Ishikawa (cell line): ENCODE data around the gene PTPRD.

Source experiments
- CEBPB ChIP-seq: IDR thresholded peaks from 2 replicates; pipeline ENCODE4 v1.6.1; 2012
- CREB1 ChIP-seq: IDR thresholded peaks from 2 replicates; pipeline ENCODE4 v1.6.1; 2012; ENCODE audit warnings: low read depth
- EGR1 ChIP-seq: IDR thresholded peaks from 2 replicates; pipeline ENCODE4 v1.6.1; 2012
- EP300 ChIP-seq: IDR thresholded peaks from 2 replicates; pipeline ENCODE4 v1.6.1; 2012; ENCODE audit warnings: borderline replicate concordance
- FOXM1 ChIP-seq: IDR thresholded peaks from 2 replicates; pipeline ENCODE4 v1.6.1; 2012; ENCODE audit warnings: low read depth, borderline replicate concordance
- MAX ChIP-seq: IDR thresholded peaks from 2 replicates; pipeline ENCODE4 v1.6.1; 2012
- NFIC ChIP-seq: IDR thresholded peaks from 2 replicates; pipeline ENCODE4 v1.6.1; 2012
- RAD21 ChIP-seq: IDR thresholded peaks from 2 replicates; pipeline ENCODE4 v1.6.1; 2012; ENCODE audit warnings: low read depth
- REST ChIP-seq: IDR thresholded peaks from 2 replicates; pipeline ENCODE4 v1.6.1; 2012; ENCODE audit warnings: low read depth, mild to moderate bottlenecking
- TAF1 ChIP-seq: IDR thresholded peaks from 2 replicates; pipeline ENCODE4 v1.6.1; 2012; ENCODE audit warnings: low read depth, mild to moderate bottlenecking
- TCF12 ChIP-seq: IDR thresholded peaks from 2 replicates; pipeline ENCODE4 v1.6.1; 2012; ENCODE audit warnings: low read depth
- TEAD4 ChIP-seq: IDR thresholded peaks from 2 replicates; pipeline ENCODE4 v1.6.1; 2012
- USF1 ChIP-seq: IDR thresholded peaks from 2 replicates; pipeline ENCODE4 v1.6.1; 2012
- YY1 ChIP-seq: IDR thresholded peaks from 2 replicates; pipeline ENCODE4 v1.6.1; 2012; ENCODE audit warnings: low read depth
- ZBTB7A ChIP-seq: IDR thresholded peaks from 2 replicates; pipeline ENCODE4 v1.6.1; 2012; ENCODE audit warnings: low read depth

PTPRD gene

GRCh38 chr9:8728910-8729309, 1883.9 kb downstream of the PTPRD start:
- no peak for TF ChIP-seq CREB1
- no peak for TF ChIP-seq EGR1
- no peak for TF ChIP-seq EP300
- TF ChIP-seq TAF1: no peak
- no peak for TF ChIP-seq MAX
- no peak for TF ChIP-seq TEAD4
- no peak for TF ChIP-seq NFIC
- no peak for TF ChIP-seq ZBTB7A
- TF ChIP-seq YY1: no peak
- TF ChIP-seq RAD21: no peak
- no peak for TF ChIP-seq USF1
- TF ChIP-seq REST: no peak
- no peak for TF ChIP-seq TCF12
- TF ChIP-seq FOXM1: no peak
- TF ChIP-seq CEBPB: no peak

GRCh38 chr9:8727191-8727590, 1885.6 kb downstream of the PTPRD start:
- TF ChIP-seq MAX (no peak), FOXM1 (no peak), USF1 (no peak), RAD21 (no peak), YY1 (no peak), EP300 (no peak), REST (no peak), TAF1 (no peak), CREB1 (no peak), EGR1 (no peak), ZBTB7A (no peak), CEBPB (no peak), NFIC (no peak), TEAD4 (no peak), TCF12 (no peak)

- TF ChIP-seq YY1 (no peak), EP300 (no peak), TCF12 (no peak), CREB1 (no peak), ZBTB7A (no peak), MAX (no peak), EGR1 (no peak), TAF1 (no peak), TEAD4 (no peak), USF1 (no peak), REST (no peak)
These were observed 1886.1 kb downstream of the PTPRD start for GRCh38 chr9:8726692-8727091.

GRCh38 chr9:8725635-8726034, 1887.2 kb downstream of the PTPRD start:
- TF ChIP-seq YY1: no peak
- TF ChIP-seq RAD21: no peak
- TF ChIP-seq EP300: no peak
- TF ChIP-seq USF1: no peak
- TF ChIP-seq CEBPB: no peak
- TF ChIP-seq TCF12: no peak
